ENCODE data around the gene TBX15.

TBX15 gene

GRCh38 chr1:118868387-118868786 is 119.8 kb downstream of the TBX15 start:
- DNase-seq (ENCODE audit: low read depth): no peak
- no peaks in the 10 kb centered on the region for H3K9me3 ChIP-seq (ENCODE audit: control insufficient read depth, low read length)

DNA sequence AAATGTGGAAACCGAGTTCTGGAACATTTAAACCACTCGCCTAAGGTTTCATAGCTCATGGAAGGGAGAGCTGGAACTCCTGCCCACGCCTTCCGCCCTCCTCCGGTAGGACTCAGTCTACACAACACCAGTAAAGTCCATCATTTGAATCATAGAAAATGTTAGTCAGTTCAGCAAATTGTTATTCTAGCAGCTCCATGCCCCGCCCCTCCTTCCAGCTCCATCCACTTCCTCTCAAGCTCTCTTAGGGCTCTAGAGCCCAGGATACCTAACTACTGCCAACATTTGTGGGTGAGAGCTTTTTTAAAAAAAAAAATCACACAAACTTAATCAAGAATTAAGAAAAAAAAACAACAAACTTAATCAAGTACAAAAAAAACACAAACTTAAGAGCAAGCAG is 121.8 kb downstream of the TBX15 start:
- H3K27me3 ChIP-seq (replicated peaks; ENCODE audit: control insufficient read depth, insufficient read depth, low read length): peaks cover 2% of the 10 kb centered on the region
- no peaks in the 10 kb centered on the region for H3K4me1 ChIP-seq (ENCODE audit: control insufficient read depth, insufficient read depth, low read length)
- no peak overlapping the region for H3K9ac ChIP-seq (ENCODE audit: low read length)
- DNase-seq (ENCODE audit: low read depth): no peak
- H3K4me3 ChIP-seq (ENCODE audit: low read length): no peak overlapping the region
- no peaks in the 10 kb centered on the region for H3K36me3 ChIP-seq (ENCODE audit: control insufficient read depth, insufficient read depth, low read length, severe bottlenecking)
- H3K9me3 ChIP-seq (ENCODE audit: control insufficient read depth, low read length): no peaks in the 10 kb centered on the region

More at GRCh38 chr1:118868387-118868786, 119.8 kb downstream of the TBX15 start:
- H3K36me3 ChIP-seq (ENCODE audit: control insufficient read depth, insufficient read depth, low read length, severe bottlenecking): no peaks in the 10 kb centered on the region
- H3K9ac ChIP-seq (ENCODE audit: low read length): no peak overlapping the region
- no peak overlapping the region for H3K4me3 ChIP-seq (ENCODE audit: low read length)
- H3K27me3 ChIP-seq (replicated peaks; ENCODE audit: control insufficient read depth, insufficient read depth, low read length): peaks cover 2% of the 10 kb centered on the region
- H3K4me1 ChIP-seq (ENCODE audit: control insufficient read depth, insufficient read depth, low read length): no peaks in the 10 kb centered on the region

GRCh38 chr1:118863688-118864087 is 124.5 kb downstream of the TBX15 start:
- no peaks in the 10 kb centered on the region for H3K9me3 ChIP-seq (ENCODE audit: control insufficient read depth, low read length)
- H3K27me3 ChIP-seq (replicated peaks; ENCODE audit: control insufficient read depth, insufficient read depth, low read length): peaks cover 2% of the 10 kb centered on the region
- no peaks in the 10 kb centered on the region for H3K4me1 ChIP-seq (ENCODE audit: control insufficient read depth, insufficient read depth, low read length)
- H3K36me3 ChIP-seq (ENCODE audit: control insufficient read depth, insufficient read depth, low read length, severe bottlenecking): no peaks in the 10 kb centered on the region
- DNase-seq (ENCODE audit: low read depth): no peak
- H3K9ac ChIP-seq (ENCODE audit: low read length): no peak overlapping the region
- no peak overlapping the region for H3K4me3 ChIP-seq (ENCODE audit: low read length)

DNA sequence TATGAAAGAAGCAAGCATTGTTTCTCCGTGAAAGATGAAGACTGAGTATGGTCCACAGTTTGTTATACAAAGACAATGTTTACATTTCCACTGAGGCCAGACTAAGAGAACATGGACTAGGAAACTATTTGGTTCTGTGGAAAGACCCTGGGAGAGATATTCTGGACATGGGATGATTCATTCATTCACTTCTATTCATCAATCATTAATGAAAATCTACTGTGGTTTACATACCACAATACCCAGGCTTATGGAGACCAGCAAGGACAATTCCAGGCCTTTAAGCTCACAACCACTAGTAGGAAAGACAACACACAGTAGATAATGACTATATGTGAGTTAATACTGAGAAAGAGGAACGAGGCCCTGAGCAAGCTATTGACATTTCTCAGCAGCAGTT is 125.4 kb downstream of the TBX15 start:
- no peak overlapping the region for H3K4me3 ChIP-seq (ENCODE audit: low read length)
- no peaks in the 10 kb centered on the region for H3K36me3 ChIP-seq (ENCODE audit: control insufficient read depth, insufficient read depth, low read length, severe bottlenecking)
- H3K4me1 ChIP-seq (ENCODE audit: control insufficient read depth, insufficient read depth, low read length): no peaks in the 10 kb centered on the region
- H3K9ac ChIP-seq (ENCODE audit: low read length): no peak overlapping the region
- H3K27me3 ChIP-seq (replicated peaks; ENCODE audit: control insufficient read depth, insufficient read depth, low read length): peaks cover 2% of the 10 kb centered on the region
- no peaks in the 10 kb centered on the region for H3K9me3 ChIP-seq (ENCODE audit: control insufficient read depth, low read length)
- no peak for DNase-seq (ENCODE audit: low read depth)

DNA sequence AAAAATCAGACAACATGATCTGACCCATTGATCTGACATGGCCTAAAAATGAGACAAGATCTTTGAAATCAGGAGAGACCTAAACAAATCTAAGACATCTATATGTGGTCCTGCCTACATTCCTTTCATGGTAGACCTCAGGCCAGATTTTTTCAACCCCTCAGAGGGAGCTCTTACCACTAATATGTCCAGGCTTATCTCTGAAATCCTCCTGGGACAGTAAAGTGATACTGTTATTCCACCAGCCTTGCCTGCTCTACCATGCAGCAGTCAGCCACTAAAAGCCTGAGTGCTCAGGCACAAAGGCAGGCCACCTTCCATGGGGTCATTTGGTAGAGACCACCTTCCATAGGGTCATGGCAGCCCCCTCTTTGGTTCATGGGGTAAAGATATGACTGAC is 126.9 kb downstream of the TBX15 start:
- H3K27me3 ChIP-seq (replicated peaks; ENCODE audit: control insufficient read depth, insufficient read depth, low read length): peaks cover 2% of the 10 kb centered on the region
- no peaks in the 10 kb centered on the region for H3K36me3 ChIP-seq (ENCODE audit: control insufficient read depth, insufficient read depth, low read length, severe bottlenecking)
- DNase-seq (ENCODE audit: low read depth): no peak

DNA sequence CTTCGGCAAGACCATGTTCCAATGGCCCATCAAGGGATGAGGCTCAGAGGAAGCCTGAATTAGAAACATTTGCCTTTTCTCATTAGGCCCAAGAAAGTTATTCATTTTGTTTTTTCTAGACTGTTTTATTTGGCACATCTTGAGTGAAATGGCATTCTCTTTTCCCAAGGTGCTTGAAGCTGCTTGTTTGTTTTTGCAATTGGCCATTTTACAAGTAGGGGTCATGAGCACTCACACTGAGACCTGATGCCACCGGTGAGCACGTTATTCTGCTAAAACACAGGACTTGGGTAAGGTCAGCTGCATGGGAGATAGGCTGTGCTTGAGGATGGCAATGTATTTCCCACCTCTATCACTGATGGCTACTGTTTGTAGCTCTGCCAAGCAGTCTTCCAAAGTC is 128.1 kb downstream of the TBX15 start:
- no peaks in the 10 kb centered on the region for H3K4me1 ChIP-seq (ENCODE audit: control insufficient read depth, insufficient read depth, low read length)
- no peaks in the 10 kb centered on the region for H3K27me3 ChIP-seq (replicated peaks; ENCODE audit: control insufficient read depth, insufficient read depth, low read length)
- H3K36me3 ChIP-seq (ENCODE audit: control insufficient read depth, insufficient read depth, low read length, severe bottlenecking): no peaks in the 10 kb centered on the region
- H3K9ac ChIP-seq (ENCODE audit: low read length): no peak overlapping the region
- no peak for DNase-seq (ENCODE audit: low read depth)
- no peak overlapping the region for H3K4me3 ChIP-seq (ENCODE audit: low read length)
- no peaks in the 10 kb centered on the region for H3K9me3 ChIP-seq (ENCODE audit: control insufficient read depth, low read length)

More for the DNA sequence above, 126.9 kb downstream of the TBX15 start:
- no peak overlapping the region for H3K9ac ChIP-seq (ENCODE audit: low read length)
- H3K4me3 ChIP-seq (ENCODE audit: low read length): no peak overlapping the region
- H3K4me1 ChIP-seq (ENCODE audit: control insufficient read depth, insufficient read depth, low read length): no peaks in the 10 kb centered on the region
- no peaks in the 10 kb centered on the region for H3K9me3 ChIP-seq (ENCODE audit: control insufficient read depth, low read length)

DNA sequence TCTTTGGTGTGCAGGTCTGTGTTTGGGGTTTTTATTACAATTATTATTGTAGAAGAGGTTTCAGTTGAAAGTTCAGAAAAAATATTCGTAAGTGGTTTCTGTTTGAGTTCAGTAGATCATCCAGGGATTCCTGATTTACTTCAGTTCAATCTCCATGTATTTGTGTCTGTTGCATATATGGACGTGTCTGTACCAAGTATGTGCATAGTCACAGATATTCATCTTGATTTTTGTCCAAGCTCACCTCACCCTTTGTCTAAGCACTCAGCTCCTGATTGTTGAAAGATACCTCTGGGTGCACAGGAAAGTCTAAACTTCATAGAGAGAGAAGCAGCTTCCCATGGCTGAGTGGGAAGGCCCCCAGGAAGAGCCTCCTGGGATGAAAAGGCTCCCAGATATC is 141.7 kb downstream of the TBX15 start:
- Histone ChIP-seq H3K9me3 (ENCODE audit: control insufficient read depth, low read length) (no peaks in the 10 kb centered on the region), H3K36me3 (ENCODE audit: control insufficient read depth, insufficient read depth, low read length, severe bottlenecking) (no peaks in the 10 kb centered on the region), H3K4me1 (ENCODE audit: control insufficient read depth, insufficient read depth, low read length) (no peaks in the 10 kb centered on the region), H3K27me3 (replicated peaks; ENCODE audit: control insufficient read depth, insufficient read depth, low read length) (no peaks in the 10 kb centered on the region), H3K4me3 (ENCODE audit: low read length) (no peak overlapping the region), H3K9ac (ENCODE audit: low read length) (no peak overlapping the region)
- no peak for DNase-seq (ENCODE audit: low read depth)

- Histone ChIP-seq H3K4me3 (ENCODE audit: low read length) (no peak overlapping the region), H3K36me3 (ENCODE audit: control insufficient read depth, insufficient read depth, low read length, severe bottlenecking) (no peaks in the 10 kb centered on the region), H3K9me3 (ENCODE audit: control insufficient read depth, low read length) (no peaks in the 10 kb centered on the region), H3K9ac (ENCODE audit: low read length) (no peak overlapping the region), H3K27me3 (replicated peaks; ENCODE audit: control insufficient read depth, insufficient read depth, low read length) (no peaks in the 10 kb centered on the region), H3K4me1 (ENCODE audit: control insufficient read depth, insufficient read depth, low read length) (no peaks in the 10 kb centered on the region)
- no peak for DNase-seq (ENCODE audit: low read depth)
Observed at GRCh38 chr1:118842452-118843201, 145.5 kb downstream of the TBX15 start.

DNA sequence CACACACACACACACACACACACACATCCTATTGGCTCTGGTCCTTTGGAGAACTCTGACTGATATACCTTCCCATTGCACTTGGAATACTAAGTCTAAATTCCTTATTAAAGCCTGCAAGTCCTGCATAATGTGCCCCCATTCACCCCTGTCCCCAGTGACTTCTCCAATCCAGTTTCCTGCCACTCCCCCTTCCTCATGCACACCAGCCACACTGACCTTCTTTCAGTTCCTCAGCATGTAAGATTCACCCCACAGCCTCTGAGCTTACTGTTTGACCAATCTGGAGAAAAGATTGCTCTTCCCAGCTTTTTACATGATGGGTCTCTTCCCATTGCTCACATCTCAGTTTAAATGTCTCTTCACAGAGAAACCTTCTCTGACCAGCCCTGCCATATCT is 146.6 kb downstream of the TBX15 start:
- DNase-seq (ENCODE audit: low read depth): no peak

More for the DNA sequence above, 146.6 kb downstream of the TBX15 start:
- Histone ChIP-seq H3K36me3 (ENCODE audit: control insufficient read depth, insufficient read depth, low read length, severe bottlenecking) (no peaks in the 10 kb centered on the region), H3K27me3 (replicated peaks; ENCODE audit: control insufficient read depth, insufficient read depth, low read length) (no peaks in the 10 kb centered on the region), H3K9me3 (ENCODE audit: control insufficient read depth, low read length) (no peaks in the 10 kb centered on the region), H3K9ac (ENCODE audit: low read length) (no peak overlapping the region), H3K4me1 (ENCODE audit: control insufficient read depth, insufficient read depth, low read length) (no peaks in the 10 kb centered on the region), H3K4me3 (ENCODE audit: low read length) (no peak overlapping the region)
